Nucleus accumbens (tissue), 56 donors: Measurements from ENCODE around the gene EPHA4.

Experiments used
- DNase-seq, 56 donors: peaks; one replicate each; lab custom pipeline; 2025; lab: John Stamatoyannopoulos, UW

EPHA4 gene

DNA sequence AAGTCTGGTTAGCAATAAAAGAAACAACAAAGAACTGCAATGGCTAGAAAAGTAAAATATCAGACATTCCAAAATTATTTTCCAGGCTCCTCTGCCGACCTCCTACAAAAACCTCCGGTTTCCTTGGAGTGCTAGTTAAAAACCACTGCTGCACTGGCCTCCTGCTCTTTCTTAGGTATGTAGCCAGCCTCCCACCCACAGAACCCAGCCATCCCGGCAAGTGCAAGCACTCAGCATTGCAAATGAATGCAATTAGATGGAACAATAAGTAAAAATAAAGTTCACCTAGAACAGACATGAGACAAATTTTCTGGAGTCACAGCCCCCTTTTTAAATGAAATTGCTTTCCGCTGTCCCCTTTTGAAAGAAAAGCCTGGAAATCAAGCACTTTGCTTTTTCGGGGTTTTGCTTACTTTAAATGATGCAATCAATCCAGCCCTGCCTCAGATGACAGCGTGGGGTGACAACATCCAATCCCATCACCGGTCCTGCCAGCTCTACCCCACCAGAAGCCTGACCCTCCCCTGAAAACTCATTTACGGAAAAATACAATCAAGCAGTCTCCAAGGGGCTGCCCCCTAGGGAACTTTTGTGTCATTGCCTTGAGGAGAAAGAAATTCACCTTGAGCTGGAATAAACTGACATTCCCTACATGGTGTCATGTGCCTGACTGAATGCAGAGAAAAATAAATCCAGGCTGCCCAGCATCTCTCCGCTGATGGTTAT lies 199.8 kb downstream of the EPHA4 start:
- peak in 1 of 56 donors; percentile 3 for DNase-seq

- no peak for DNase-seq
Measured at GRCh38 chr2:221371347-221371746, 200.8 kb downstream of the EPHA4 start.

GRCh38 chr2:221370857-221371211 lies 201.3 kb downstream of the EPHA4 start:
- DNase-seq, result no peak

DNA sequence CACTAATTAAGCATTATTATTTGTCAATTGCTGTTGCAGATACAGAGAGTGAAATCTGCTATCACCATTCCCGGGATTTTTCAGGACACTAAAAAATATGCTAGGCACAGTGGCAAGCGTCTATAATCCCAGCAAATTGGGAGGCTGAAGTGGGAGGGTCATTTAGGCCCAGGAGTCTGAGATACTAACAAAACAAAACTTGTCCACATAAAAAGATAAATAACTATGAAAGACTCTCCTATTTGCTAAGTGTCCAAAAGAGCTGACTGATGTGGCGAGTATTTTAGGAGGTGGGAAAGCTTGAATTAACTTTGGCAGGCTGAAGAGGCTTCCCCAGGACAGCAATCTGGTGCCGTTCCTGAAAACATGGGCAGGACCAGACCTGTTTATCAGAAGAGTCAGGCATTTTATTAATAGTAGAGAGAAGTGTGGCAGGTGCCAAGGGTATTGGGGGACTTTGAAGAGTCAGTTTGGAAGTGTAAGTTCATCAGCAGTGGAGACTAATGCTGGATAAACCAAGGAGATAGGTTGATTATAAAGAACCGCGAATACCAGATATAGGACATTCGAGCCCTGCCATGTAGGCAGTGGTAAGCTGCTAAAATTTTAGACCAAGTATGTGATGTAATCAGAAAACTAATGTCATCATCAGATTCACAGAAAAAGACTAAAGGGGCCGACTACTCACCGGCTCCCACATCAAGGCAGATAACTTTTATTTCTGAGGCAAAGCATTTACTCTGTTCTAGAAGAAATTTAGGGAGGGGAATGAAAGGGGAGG lies 201.8 kb downstream of the EPHA4 start:
- no peak for DNase-seq
